CD1c-positive myeloid dendritic cell (primary cell): ENCODE measurements around the gene PRR12.

Experiments used
- DNase-seq: peaks from one replicate; pipeline ENCODE4 v3.0.0-alpha.2; 2016; ENCODE audit errors: extremely low spot score

The PRR12 gene, protein sequence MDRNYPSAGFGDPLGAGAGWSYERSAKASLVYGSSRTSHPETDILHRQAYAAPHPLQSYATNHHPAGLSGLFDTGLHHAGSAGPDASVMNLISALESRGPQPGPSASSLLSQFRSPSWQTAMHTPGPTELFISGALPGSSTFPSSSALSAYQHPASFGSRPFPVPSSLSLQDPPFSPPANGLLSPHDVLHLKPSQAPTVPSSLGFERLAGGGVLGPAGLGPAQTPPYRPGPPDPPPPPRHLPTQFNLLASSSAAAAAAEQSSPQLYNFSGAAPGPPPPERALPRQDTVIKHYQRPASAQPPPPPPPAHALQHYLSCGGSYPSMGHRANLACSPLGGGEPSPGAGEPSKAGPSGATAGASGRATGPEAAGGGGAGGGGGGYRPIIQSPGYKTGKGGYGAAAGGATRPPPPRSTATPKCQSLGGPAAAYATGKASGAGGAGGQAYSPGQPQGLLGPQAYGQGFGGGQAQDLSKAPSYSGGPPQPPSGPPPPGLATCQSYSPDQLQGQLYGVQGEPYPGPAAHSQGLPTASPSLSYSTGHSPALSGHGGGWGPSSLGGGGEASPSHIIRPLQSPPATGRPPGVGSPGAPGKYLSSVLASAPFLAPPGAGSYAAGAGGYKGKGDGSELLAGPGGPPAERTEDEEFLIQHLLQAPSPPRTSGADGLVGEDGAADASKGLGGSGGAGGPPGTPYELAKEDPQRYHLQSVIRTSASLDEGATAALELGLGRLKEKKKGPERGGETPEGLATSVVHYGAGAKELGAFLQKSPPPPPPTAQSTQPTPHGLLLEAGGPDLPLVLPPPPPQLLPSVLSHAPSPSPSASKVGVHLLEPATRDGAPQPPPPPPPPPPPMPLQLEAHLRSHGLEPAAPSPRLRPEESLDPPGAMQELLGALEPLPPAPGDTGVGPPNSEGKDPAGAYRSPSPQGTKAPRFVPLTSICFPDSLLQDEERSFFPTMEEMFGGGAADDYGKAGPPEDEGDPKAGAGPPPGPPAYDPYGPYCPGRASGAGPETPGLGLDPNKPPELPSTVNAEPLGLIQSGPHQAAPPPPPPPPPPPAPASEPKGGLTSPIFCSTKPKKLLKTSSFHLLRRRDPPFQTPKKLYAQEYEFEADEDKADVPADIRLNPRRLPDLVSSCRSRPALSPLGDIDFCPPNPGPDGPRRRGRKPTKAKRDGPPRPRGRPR (N-terminal part only)

DNA sequence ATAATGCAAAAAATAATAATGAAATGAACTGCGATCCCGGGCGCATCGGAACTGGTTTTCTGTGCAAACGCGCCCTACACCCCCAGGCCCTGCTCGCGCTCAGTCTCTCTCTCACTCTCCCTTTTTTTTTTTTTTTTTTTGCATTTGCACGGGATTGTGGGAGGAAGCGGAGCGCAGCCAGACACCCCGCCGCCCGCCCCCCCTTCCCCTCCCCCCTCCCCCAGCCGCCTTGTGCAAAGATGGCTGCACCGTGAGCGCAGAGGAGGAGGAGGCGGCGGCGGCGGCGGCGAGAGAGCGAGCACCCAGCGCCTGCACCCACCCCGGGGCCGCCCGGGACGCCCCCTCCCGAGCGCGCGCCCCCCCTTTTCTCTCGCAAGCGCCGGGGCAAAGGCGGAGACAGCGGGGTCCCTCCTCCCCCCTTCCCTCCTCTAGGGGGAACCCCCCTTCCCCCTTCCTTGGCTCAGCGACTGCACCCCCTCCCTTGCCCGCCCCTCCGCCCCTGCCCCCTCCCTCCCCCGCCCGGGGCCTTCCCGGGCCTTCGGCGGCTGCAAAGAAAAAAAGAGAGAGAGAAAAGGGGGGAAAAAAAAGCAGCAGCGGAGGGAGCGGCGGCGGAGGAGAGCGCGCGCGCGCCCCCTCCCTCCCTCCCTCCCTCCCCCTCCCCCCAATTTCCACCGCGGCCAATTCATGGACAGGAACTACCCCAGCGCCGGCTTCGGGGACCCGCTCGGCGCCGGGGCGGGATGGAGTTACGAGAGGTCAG lies at the start of gene PRR12:
Gene PRR12, plus strand, starts transcription at position 212 of the 760 bp plus-strand sequence. Its CDS starts 473 bp downstream, at position 685.
- DNase-seq: peak; percentile 70

GRCh38 chr19:49541914-49542313 lies 49.1 kb upstream of the PRR12 start:
- DNase-seq: no peak

- no peak for DNase-seq
These were observed 48.5 kb upstream of the PRR12 start for GRCh38 chr19:49542446-49542845.

- DNase-seq: no peak
These were observed 48.0 kb upstream of the PRR12 start for GRCh38 chr19:49543032-49543431.

- no peak for DNase-seq
These were observed 46.8 kb upstream of the PRR12 start for GRCh38 chr19:49544154-49544553.

DNA sequence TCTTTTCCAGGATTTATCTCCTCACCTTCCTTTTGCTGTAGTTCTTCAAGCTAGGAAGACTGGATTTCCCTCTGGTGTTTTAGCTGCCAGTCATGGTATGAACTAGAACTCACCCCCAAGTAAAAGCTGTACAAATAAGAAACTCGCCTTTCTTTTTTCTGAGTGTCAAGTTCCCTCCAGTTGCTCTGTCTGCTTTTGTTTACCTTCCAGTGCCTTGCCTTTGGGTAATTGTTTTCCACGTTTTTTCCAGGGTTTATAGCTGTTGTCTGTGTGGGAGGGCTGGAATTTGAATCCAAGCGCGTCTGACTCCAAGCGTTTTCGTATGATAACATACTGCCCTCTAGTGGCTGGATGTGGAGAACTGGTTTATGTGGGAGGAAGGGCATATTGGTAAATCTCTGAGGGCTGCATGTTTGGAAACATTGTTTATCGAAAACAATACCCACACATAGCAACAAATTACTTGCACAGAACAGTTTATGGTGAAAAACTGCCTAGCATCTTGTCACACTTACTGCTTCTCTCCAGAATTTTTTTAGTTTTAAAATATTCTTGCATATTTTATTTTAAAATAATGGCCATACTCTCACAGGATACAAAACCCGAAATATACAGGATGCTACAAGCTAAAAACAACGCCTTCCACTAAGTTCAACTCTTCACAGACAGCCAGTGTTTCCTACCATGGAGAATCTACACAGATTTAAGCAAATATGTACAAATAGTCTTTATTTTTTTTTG lies 44.0 kb upstream of the PRR12 start:
- peak; percentile 94 for DNase-seq

GRCh38 chr19:49549045-49549444 lies 41.9 kb upstream of the PRR12 start:
- no peak for DNase-seq

DNA sequence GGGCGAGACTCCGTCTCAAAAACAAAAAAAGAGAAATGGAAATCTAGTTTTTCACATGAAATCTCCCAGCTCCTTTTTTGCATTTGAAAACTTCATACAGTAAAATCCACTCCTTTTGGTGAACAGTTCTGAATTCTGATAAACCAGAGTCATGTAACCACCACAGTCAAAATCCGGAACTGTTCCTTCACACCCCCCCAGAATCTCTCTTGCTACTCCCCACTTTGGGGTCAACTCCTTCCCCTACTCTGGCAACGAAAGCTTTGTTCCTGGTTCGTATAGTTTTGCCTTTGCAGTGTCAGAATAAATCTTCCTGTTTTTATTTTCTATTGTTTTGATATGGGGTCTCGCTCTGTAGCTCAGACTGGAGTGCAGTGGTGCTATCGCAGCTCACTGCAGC lies 39.5 kb upstream of the PRR12 start:
- DNase-seq: peak; percentile 77

GRCh38 chr19:49552749-49553148 lies 38.2 kb upstream of the PRR12 start:
- DNase-seq: peak; percentile 85

GRCh38 chr19:49553451-49554271 lies 37.3 kb upstream of the PRR12 start:
- DNase-seq: peak; percentile 81

- peak; percentile 23 for DNase-seq
These were observed 36.2 kb upstream of the PRR12 start for GRCh38 chr19:49554701-49555181.

- peak; percentile 51 for DNase-seq
These were observed 35.2 kb upstream of the PRR12 start for GRCh38 chr19:49555600-49556411.

DNA sequence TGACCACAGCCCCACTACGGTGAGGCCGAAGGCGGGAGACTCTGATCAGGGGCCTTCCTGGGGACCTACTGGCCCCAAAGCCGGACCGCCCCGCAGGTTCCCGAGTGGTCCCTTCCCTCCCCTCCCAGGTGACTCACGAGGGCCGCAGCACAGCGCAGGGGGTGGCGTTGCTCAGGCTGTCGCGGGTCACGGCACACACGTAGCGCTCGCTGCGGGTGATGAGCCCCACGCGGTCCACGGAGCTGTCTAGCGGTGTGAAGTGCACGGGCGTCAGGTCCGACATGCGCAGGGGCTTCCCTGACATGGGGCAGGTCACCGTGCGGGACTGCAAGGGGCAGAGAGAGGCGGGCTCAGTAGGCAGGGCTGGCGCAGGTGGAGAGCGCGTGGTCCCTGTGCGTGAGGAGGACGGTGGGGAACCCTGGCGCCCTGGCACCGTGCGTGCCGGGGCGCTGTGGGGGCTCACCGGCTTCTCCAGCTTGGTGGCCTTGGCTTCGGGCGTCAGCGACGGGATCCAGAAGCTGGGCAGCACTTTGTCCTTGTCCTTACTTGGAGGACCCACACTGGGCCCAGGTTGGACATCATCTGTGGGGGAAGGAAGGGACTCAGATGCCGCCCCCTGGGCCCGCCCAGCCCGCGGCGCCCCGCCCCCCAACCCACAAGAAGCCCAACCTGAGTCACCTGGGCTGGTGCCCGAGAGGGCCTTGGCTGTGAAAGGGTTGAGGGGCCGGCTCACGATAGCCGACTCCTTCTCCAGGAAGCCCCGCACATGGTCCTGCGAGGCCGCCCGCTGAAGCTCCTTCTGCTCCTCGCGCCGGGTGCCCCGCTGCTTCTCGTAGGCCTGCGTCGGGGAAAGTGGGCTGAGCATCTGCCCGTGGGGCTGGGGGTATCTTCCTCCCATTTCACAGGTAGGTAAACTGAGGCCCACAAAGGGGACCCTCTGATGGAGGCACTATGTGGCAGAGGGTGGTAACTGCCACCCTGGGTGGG lies 34.3 kb upstream of the PRR12 start:
- no peak for DNase-seq

DNA sequence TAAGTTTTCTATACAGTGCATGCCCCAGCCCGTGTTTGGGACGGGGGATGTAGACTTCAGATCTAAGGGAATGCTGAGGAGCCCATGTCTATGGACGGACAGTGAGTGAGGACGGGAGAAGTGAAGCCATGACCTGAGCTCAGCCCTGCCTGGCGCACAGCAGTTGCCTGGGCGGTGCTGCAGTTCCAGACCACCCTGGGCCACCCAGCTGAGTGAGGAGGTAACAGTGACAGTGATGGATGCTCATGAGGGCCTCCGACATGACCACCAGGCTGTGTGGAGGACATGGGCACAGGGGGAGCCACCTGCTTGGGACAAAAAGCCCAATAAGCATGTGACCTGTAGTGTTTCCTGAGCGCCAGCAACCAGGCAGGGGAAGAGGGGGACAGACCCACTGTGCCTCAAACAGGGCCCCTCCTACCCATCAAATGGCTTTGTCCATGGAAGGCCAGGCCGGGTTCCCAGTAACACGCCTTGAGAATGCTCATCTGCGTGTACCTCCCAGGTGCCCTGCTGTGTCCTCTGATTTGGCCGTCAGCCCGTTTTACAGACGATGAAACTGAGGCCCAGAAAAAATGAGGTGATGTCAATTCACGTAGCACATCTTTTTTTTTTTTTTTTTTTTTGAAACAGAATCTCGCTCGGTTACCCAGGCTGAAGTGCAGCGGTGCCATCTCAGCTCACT lies 33.2 kb upstream of the PRR12 start:
- no peak for DNase-seq

DNA sequence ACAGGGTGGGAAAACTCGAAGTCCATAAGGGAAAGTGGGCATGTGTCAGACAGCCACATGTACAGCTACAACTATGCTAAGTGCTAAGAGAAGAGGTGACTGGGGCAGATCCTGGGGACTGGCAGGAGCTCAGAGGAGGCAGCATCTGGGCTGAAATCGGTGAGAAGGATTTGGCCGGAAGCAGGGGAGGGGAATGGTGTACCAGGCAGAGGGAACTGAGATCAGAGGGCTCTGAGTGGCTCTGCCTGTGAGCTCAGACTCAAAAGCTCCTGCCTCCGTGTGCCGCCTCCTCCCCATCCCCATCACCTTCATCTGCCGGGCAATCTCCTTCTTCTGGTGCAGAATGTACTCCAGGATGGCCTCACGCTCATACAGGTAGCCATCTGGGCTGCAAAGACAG lies 32.4 kb upstream of the PRR12 start:
- DNase-seq: no peak

GRCh38 chr19:49559443-49559842 lies 31.5 kb upstream of the PRR12 start:
- no peak for DNase-seq

GRCh38 chr19:49559928-49560327 lies 31.1 kb upstream of the PRR12 start:
- no peak for DNase-seq
